NOMO-1 (cell line): ENCODE measurements around the gene CAMK2D.
"Not testable (repeated sequence)": the region's sequence is repeated elsewhere in the genome, so short reads cannot be mapped to it uniquely, and the experiment has no call there.

Experiments used
- DNase-seq, 2 experiments: peaks; one replicate each; lab custom pipeline; 2025; ENCODE audit not compliant: unreplicated experiment in 2 of 2; lab: John Stamatoyannopoulos, UW

CAMK2D gene

GRCh38 chr4:113733685-113734084, 27.9 kb downstream of the CAMK2D start:
- DNase-seq: no peak

DNA sequence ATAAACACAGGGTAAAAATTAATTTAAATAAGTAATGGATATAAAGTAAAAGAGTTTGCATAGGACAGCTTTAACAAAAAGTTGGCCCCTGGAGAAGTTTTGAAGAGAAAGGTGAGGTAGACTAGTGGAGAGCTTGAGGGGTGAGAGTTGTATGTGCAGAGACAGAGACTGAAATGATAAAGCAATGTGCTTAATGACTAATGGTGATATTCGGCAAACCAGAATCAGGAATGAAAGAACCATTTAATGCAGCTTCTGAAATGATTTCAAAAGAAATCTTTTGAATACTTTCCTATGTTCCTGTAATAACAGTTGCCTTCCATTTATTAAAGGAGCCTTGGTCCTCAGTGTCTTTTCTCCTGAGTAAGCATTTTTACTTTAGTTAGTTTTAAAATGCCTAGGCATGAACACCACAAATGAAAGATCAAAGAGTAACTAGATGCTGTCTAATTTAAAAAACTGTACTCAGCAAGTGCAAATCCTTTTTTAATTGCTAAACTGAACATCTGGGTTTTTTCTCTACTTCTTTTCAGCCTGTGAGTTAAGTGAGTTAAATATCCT, 28.5 kb downstream of the CAMK2D start:
- DNase-seq: no peak

DNA sequence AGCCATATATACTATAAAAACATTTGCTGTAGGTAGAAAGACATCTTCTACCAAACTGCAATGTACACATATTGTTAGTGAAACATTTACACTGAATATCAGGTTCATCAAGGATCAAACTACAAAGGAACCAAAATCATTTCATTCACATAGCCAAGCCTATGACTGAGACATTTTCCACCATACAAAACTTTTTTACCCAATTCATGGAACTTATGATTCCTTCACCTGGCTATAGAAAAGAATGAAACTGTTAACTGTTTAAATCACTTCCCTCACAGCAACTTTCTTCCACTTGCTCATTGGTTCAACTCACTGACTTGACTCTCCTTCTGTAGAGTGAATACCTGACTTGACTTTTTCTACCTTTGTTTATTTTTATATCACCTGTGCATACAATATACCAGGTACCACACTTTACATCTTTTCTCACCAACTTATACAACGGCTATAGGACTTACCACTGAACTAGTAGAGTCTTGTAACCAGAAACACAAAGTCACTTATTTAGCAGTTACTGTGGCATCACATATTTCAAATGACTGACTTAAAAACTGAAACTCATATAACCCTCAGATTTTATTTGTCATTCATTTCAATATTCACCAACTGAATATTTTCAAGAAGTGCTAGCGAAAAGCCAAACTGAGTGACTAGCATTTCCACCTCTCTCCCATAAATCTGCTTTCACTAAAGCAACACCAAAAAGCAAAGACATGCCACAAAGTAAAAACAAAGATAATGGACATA, 30.9 kb downstream of the CAMK2D start:
- no peak for DNase-seq

- DNase-seq: no peak
These were observed 33.7 kb downstream of the CAMK2D start for GRCh38 chr4:113727802-113728201.

DNA sequence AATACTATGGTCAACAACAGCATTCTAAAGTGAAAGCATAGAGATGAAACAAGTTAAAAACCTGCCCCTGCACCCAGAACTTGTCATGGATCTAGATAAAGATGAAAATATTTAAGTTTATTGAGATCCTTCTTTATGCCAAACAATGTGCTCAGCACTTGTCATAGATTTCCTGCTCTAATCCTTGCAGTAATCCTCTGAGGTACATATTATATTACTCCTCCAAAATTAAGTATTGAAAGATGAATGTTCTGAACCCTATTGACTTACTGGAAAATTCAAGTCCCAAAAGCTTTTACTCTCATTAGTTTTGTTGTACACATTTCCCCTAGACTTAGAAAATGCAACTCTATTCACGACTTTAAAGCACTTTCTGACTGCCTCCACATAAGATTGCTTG, 35.6 kb downstream of the CAMK2D start:
- DNase-seq: no peak

GRCh38 chr4:113718252-113718651, 43.3 kb downstream of the CAMK2D start:
- DNase-seq: no peak

GRCh38 chr4:113711883-113712662, 49.5 kb downstream of the CAMK2D start:
- DNase-seq: no peak

- DNase-seq: no peak
These were observed 53.3 kb downstream of the CAMK2D start for GRCh38 chr4:113708250-113708649.

DNA sequence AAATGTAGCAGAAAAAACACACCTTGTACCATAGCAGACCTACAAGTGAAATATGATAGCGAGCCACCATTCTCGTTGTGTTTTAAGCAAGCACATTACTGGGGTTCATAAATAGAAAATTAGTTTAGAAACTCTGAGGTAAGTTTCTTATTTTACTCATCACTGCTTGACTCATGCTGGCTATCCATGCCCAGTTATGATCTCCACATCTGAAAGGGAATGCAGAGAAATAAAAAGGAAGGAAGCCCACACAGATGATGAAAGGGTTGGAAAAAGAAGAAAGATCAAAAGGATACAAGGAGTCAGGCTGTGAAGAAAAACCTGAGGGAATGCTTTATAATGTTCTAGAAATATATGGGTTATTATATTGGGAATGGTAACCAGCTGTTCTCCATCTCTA, 54.5 kb downstream of the CAMK2D start:
- DNase-seq: no peak

DNA sequence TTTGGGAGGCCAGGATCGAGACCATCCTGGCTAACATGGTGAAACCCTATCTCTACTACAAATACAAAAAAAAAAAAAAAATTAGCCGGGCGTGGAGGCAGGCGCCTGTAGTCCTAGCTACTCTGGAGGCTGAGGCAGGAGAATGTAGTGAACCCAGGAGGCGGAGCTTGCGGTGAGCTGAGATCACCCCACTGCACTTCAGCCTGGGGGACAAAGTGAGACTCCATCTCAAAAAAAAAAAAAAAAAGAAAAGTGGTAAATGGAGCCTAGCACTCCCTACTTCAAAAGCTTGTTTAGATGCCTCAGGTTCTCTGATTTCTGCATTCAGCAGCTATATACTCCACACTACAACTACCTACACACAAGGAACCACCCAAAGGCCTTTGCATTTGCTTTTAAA, 56.4 kb downstream of the CAMK2D start:
- DNase-seq: not testable (repeated sequence)

DNA sequence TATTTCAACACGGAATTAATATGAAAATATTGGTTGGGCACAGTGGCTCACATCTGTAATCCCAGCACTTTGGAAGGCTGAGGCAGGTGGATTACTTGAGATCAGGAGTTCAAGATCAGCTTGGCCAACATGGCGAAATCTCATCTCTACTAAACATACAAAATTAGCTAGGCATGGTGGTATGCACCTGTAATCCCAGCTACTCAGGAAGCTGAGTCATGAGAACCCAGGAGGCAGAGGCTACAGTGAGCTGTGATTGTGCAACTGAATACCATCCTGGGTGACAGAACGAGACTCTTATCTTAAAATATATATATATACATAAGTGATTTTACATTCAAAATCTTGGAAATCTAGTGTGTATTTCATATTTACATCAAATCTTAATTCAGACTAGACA, 58.9 kb downstream of the CAMK2D start:
- DNase-seq: not testable (repeated sequence)

GRCh38 chr4:113701169-113701568, 60.4 kb downstream of the CAMK2D start:
- no peak for DNase-seq

GRCh38 chr4:113700602-113701150, 60.9 kb downstream of the CAMK2D start:
- no peak for DNase-seq

DNA sequence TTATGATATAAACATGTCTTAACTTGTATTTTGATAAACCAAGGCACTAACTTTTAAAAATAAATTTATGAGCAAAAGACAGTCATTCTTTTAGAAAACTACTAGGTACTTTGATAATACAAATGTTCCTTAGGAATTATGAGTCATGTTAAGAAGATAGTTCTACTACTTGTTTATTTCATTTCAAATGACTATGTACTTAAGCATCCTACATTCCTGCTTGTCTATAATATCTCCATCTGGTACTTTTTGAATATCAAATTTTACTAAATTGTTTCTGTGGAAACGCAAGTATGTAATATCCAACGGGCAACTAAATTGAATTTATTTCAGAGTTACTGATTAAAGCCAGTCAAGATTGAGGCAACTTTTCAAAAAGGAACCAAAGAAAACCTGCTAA, 61.8 kb downstream of the CAMK2D start:
- DNase-seq: no peak

GRCh38 chr4:113697429-113697828, 64.1 kb downstream of the CAMK2D start:
- DNase-seq: no peak

DNA sequence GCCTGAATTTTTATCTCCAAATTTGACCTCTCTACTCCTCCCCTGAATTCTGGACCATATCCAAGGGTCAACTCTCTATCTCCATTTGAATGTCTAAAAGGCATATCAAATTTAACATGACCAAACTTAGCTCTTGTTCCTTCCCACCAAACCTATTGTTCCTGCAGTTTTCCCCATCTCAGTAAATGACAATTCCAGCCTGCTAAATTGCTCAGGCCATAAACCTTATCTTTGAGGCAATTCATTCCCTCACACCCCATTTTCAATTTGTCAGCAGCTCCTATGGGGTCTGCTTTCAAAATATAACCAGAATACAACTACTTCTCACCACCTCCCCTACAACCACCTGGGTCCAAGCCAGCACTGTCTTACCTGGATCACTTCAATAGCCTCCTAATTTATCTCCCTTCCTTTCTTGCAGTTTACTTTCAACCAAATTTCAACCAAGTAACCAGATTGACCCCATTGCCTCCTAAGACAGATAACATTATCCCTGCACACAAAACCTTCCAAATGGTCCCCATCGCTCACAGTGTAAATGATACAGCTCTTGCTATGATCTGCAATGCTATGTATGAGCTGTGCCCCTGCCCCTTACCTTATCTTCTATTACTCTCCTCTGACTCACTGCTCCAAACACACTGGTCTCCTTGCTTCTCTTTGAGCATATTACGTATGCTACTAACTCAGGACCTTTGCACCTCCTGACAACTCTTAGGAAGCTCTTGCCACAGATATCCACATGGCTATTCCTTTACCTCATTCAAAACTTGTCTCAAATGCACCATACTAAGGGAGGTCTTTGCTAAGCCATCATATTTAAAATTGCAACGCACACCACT, 66.0 kb downstream of the CAMK2D start:
- DNase-seq: no peak

- no peak for DNase-seq
These were observed 67.5 kb downstream of the CAMK2D start for GRCh38 chr4:113694008-113694407.

- DNase-seq: peak; percentile 14 to 88
These were observed 68.6 kb downstream of the CAMK2D start for GRCh38 chr4:113692809-113693411.

- DNase-seq: no peak
These were observed 69.9 kb downstream of the CAMK2D start for GRCh38 chr4:113691676-113692075.

- peak in 1 of 2 experiments; percentile 23 for DNase-seq
These were observed 72.1 kb downstream of the CAMK2D start for GRCh38 chr4:113689394-113689793.
